GM12872 (cell line): ENCODE results near the gene TRIP12.

Experiments used
- TF ChIP-seq, protein P1 (sequence below): IDR thresholded peaks from 3 replicates; pipeline ENCODE4 v1.5.1; 2011; ENCODE audit warnings: low read depth, mild to moderate bottlenecking, low read length, moderate library complexity; ENCODE audit not compliant: insufficient read depth

Gene TRIP12

DNA sequence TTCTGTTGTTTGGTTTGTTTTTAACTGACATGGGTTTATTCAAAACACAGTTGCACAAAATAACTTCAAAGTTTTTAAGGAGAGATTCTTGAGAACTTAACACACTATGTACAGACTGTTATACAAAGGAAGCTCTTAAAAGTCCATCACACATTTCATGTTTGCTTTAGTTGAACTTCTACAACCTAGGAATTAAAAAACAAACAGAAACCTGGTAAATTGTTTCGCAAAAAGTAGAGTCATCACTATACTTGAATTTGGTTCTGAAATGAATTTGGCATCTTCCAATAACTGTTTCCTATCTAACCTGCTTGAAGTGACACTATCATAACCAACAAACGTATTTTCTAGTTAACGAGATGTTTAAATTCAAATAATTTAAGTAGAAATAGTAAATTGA, 21.8 kb downstream of the TRIP12 start:
- TF ChIP-seq, protein P1, sequence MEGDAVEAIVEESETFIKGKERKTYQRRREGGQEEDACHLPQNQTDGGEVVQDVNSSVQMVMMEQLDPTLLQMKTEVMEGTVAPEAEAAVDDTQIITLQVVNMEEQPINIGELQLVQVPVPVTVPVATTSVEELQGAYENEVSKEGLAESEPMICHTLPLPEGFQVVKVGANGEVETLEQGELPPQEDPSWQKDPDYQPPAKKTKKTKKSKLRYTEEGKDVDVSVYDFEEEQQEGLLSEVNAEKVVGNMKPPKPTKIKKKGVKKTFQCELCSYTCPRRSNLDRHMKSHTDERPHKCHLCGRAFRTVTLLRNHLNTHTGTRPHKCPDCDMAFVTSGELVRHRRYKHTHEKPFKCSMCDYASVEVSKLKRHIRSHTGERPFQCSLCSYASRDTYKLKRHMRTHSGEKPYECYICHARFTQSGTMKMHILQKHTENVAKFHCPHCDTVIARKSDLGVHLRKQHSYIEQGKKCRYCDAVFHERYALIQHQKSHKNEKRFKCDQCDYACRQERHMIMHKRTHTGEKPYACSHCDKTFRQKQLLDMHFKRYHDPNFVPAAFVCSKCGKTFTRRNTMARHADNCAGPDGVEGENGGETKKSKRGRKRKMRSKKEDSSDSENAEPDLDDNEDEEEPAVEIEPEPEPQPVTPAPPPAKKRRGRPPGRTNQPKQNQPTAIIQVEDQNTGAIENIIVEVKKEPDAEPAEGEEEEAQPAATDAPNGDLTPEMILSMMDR = no peak

DNA sequence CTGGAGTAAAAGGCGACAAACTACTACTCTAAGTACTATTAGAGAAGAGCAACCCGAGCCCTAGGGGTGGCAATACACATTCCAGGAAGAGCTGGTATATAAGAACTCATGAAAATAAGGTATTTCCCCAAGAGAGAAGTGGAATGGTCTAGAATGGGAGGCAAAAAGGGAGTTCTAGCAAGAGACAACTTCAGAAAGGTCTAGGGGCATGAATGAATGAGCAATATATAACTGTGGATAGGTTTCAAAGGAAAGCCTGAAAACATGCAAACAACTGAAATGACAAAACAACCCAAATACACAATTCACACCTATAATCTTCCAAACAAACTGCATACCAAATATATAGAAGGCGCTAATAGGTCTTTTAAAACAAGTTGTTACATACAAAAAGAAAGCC, 22.2 kb downstream of the TRIP12 start:
- TF ChIP-seq, protein P1 = no peak

DNA sequence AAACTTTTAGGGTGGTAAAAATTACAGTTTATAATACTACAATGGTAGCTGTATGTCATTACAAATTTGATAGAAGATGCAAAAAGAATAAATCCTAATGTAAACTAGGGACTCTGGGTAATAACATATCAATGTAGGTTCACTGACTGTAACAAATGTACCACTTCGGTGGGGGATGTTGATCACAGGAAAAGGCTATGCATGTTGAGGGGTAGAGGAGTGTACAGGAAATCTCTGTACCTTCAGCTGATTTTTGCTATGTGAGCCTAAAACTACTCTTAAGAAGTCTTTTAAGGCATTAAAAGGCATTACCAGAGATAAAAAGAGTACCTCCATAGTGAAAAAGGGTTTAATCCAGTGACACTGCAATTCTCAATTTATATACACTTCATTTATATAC, 25.0 kb downstream of the TRIP12 start:
- TF ChIP-seq, protein P1 = no peak

DNA sequence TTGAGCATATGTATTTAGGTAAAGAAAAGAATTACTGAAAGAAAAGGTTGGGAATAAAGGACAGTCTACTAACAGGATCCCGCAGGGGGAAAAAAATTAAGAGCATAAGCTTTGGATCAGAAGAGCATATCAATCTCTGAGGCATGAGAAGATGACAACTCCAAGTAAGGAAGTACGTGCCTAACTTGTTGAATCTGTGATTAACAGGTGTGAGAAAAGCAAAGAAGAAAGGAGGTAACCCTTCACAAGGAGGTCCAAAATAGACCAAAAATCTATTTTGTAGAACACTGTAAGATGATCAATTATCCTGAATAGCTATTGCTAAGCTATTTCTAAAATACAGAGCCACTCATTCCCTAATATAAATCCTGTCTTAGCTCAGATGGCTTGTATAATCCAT, 32.8 kb downstream of the TRIP12 start:
- TF ChIP-seq, protein P1 = no peak

DNA sequence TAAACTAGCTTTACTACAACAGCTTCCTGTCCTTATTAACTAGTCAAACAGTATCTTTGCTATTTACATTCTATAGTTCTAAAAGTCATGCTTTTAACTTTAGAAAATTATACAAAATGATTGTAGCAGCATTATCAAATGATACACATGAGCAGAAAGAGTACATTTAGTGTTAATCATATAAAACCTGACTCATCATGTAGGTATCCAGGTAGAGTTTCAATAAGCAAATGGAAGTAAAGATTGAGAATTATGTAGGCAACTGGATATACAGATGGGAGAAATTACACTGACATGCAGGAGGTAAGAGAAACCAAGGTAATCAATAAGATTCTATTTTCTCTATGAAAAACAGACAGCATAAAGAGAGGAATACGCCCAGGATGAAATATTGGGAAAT, 33.8 kb downstream of the TRIP12 start:
- TF ChIP-seq, protein P1 = no peak

DNA sequence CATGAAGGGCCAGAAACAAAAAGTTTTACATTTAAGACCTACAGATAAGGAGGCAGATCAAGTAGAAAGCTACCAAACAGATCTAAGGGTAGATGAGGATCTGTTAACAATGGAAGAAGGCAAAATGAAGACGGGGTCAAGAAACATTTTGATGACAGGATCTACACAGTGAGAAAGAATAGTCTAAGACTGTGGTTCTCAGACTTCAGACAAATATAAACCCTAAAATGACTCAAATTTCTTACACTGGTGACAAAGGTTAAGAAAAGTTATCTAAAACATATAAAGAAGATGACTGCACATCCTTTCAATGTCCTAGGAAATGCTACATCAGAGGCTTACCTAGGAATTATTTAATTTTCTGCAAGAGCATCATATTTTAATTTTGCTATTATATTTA, 34.4 kb downstream of the TRIP12 start:
- TF ChIP-seq, protein P1 = no peak

DNA sequence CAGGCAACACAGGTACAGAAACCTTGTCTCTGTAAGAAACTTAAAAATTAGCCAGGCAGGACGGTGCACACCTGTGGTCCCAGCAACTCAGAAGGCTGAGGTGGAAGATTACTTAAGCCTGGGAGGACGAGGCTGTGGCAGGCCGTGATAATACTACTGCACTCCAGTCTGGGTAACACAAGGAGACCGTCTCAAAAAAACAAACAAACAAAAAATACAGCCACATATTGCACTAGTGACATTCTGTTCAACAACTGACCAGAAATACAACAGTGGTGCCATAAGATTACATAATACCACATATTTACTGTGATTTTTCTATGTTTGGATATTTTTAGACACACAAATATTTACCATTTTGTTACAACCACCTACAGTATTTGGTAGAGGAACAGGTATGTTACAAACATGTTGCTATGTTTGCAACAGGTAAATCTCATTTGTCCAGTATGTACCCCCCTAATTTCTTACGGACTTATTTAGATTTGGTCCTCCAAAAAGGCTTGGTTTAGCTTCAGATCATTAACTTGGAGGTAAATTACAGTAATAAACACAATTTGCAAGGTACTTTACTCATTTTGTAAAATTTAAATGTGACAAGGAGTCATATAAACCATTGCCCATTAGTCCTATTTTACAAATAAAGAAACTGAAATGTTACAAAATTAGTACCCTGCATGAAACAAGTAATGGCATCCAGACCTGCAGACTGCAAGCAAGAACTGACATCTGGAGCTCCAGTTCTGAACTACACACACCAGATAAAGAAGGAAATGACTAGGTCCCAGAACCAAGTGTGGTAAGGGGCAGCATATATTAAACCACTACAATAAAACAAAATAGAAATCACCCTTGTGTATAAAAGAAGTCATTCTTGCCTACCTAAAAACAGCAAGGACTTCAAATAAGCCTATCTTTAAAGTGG, 36.8 kb downstream of the TRIP12 start:
- TF ChIP-seq, protein P1 = no peak
